Astrocyte (in vitro differentiated cells and primary cell): ENCODE results near the gene ST8SIA5. TPM values are rescaled to one million over a fixed set of nuclear protein-coding genes. Genes with fewer than 3 reads are reported as not detected.

Source experiments
- DNase-seq: peaks from one replicate; pipeline ENCODE4 v3.0.0-alpha.2; 2010; ENCODE audit warnings: low read depth
- FAIRE-seq: peaks from 2 replicates; lab custom pipeline; 2011; peaks lifted over from hg19 to GRCh38; lab: Jason Lieb, UNC
- H2AFZ ChIP-seq: 2 replicates; pipeline ENCODE4 v1.6.0; 2012; ENCODE audit warnings: low read depth, low read length, inconsistent platforms
- H3K27ac ChIP-seq: 2 replicates; pipeline ENCODE4 v1.5.1; 2011; ENCODE audit warnings: low read depth, low read length, inconsistent platforms
- H3K27me3 ChIP-seq: 2 replicates; pipeline ENCODE4 v1.6.0; 2011; ENCODE audit warnings: low read length, inconsistent platforms; ENCODE audit not compliant: insufficient read depth
- H3K36me3 ChIP-seq: 2 replicates; pipeline ENCODE4 v1.5.1; 2011; ENCODE audit warnings: low read length, inconsistent platforms; ENCODE audit not compliant: insufficient read depth
- H3K4me1 ChIP-seq: 2 replicates; pipeline ENCODE4 v1.5.1; 2011; ENCODE audit warnings: low read length, inconsistent platforms; ENCODE audit not compliant: insufficient read depth
- H3K4me2 ChIP-seq: 2 replicates; pipeline ENCODE4 v1.6.0; 2012; ENCODE audit warnings: low read length, inconsistent platforms
- H3K4me3 ChIP-seq: 2 replicates; pipeline ENCODE4 v1.5.1; 2011; ENCODE audit warnings: low read depth, mild to moderate bottlenecking, low read length, inconsistent platforms; ENCODE audit not compliant: insufficient read depth
- H3K79me2 ChIP-seq: 2 replicates; pipeline ENCODE4 v1.6.0; 2012; ENCODE audit warnings: mild to moderate bottlenecking, low read length, inconsistent platforms; ENCODE audit not compliant: insufficient read depth
- H3K9ac ChIP-seq: 2 replicates; pipeline ENCODE4 v1.6.0; 2012; ENCODE audit warnings: mild to moderate bottlenecking, low read length, inconsistent platforms
- H3K9me3 ChIP-seq: 2 replicates; pipeline ENCODE4 v1.5.1; 2012; ENCODE audit warnings: low read depth, mild to moderate bottlenecking, low read length, inconsistent platforms; ENCODE audit not compliant: insufficient read depth
- H4K20me1 ChIP-seq: 2 replicates; pipeline ENCODE4 v1.6.0; 2012; ENCODE audit warnings: low read length, inconsistent platforms; ENCODE audit not compliant: insufficient read depth
- H3K27ac Mint-ChIP-seq: one replicate; pipeline ENCODE4 v1.8.0; 2021; ENCODE audit warnings: mild to moderate bottlenecking, mixed read lengths; ENCODE audit not compliant: unreplicated experiment
- H3K27me3 Mint-ChIP-seq: one replicate; pipeline ENCODE4 v1.8.0; 2021; ENCODE audit warnings: low read depth, mixed read lengths; ENCODE audit not compliant: unreplicated experiment
- H3K36me3 Mint-ChIP-seq: one replicate; pipeline ENCODE4 v1.8.0; 2021; ENCODE audit warnings: low read depth, mixed read lengths; ENCODE audit not compliant: unreplicated experiment
- H3K4me1 Mint-ChIP-seq: one replicate; pipeline ENCODE4 v1.8.0; 2021; ENCODE audit warnings: low read depth, mixed read lengths; ENCODE audit not compliant: unreplicated experiment
- H3K4me3 Mint-ChIP-seq: one replicate; pipeline ENCODE4 v1.8.0; 2021; ENCODE audit warnings: mild to moderate bottlenecking, moderate library complexity, mixed read lengths; ENCODE audit not compliant: unreplicated experiment
- H3K9me3 Mint-ChIP-seq: one replicate; pipeline ENCODE4 v1.8.0; 2021; ENCODE audit warnings: mild to moderate bottlenecking, mixed read lengths; ENCODE audit not compliant: unreplicated experiment
- CTCF ChIP-seq: IDR thresholded peaks from 2 replicates; pipeline ENCODE4 v1.5.1; 2011; ENCODE audit warnings: low read depth, mild to moderate bottlenecking, inconsistent platforms, low read length, moderate library complexity; ENCODE audit not compliant: insufficient read depth
- EZH2 ChIP-seq: IDR thresholded peaks from 2 replicates; pipeline ENCODE4 v1.6.1; 2012; ENCODE audit warnings: mild to moderate bottlenecking, low read length, inconsistent platforms; ENCODE audit not compliant: insufficient read depth
- total RNA-seq: library from RNA; stranded (reverse); gene quantifications from 2 replicates; pipeline ENCODE4 v1.2.1, GENCODE V29; 2021

The ST8SIA5 gene
- total RNA-seq, 1 donor from 2014 or later = 0.36 TPM

GRCh38 chr18:46628206-46628605 lies 128.6 kb downstream of the ST8SIA5 start:
- H3K27ac ChIP-seq = no peak overlapping the region
- peaks cover 5% of the 10 kb centered on the region for H3K9me3 Mint-ChIP-seq
- H3K79me2 ChIP-seq = no peaks in the 10 kb centered on the region
- no peak overlapping the region for H3K4me3 Mint-ChIP-seq
- no peak overlapping the region for H2AFZ ChIP-seq
- DNase-seq (no peak), FAIRE-seq (no peak)
- peaks cover 24% of the 10 kb centered on the region for H3K27me3 Mint-ChIP-seq
- H3K4me1 ChIP-seq = no peaks in the 10 kb centered on the region
- H3K27ac Mint-ChIP-seq = no peak overlapping the region
- H3K4me3 ChIP-seq = no peak overlapping the region
- no peaks in the 10 kb centered on the region for H4K20me1 ChIP-seq
- H3K36me3 ChIP-seq = no peaks in the 10 kb centered on the region
- H3K4me2 ChIP-seq = no peak overlapping the region
- TF ChIP-seq CTCF (no peak), EZH2 (no peak)
- peaks cover 14% of the 10 kb centered on the region for H3K4me1 Mint-ChIP-seq
- H3K9ac ChIP-seq = no peak overlapping the region
- peaks cover 2% of the 10 kb centered on the region for H3K27me3 ChIP-seq
- H3K9me3 ChIP-seq = no peaks in the 10 kb centered on the region
- no peaks in the 10 kb centered on the region for H3K36me3 Mint-ChIP-seq

- Mint-ChIP-seq H3K27me3 (peaks cover 24% of the 10 kb centered on the region), H3K4me3 (no peak overlapping the region), H3K9me3 (peaks cover 5% of the 10 kb centered on the region), H3K4me1 (peaks cover 14% of the 10 kb centered on the region), H3K36me3 (no peaks in the 10 kb centered on the region), H3K27ac (no peak overlapping the region)
- DNase-seq (no peak), FAIRE-seq (no peak)
- no peak overlapping the region for H3K4me3 ChIP-seq
- H3K79me2 ChIP-seq = no peaks in the 10 kb centered on the region
- H3K27me3 ChIP-seq = peaks cover 2% of the 10 kb centered on the region
- no peaks in the 10 kb centered on the region for H3K36me3 ChIP-seq
- H3K27ac ChIP-seq = no peak overlapping the region
- H3K9me3 ChIP-seq = no peaks in the 10 kb centered on the region
- TF ChIP-seq EZH2 (no peak), CTCF (no peak)
- no peak overlapping the region for H3K4me2 ChIP-seq
- H3K9ac ChIP-seq = no peak overlapping the region
- H2AFZ ChIP-seq = no peak overlapping the region
- H4K20me1 ChIP-seq = no peaks in the 10 kb centered on the region
- no peaks in the 10 kb centered on the region for H3K4me1 ChIP-seq
Measured at GRCh38 chr18:46627136-46627535, 129.7 kb downstream of the ST8SIA5 start.

GRCh38 chr18:46625069-46625468 lies 131.8 kb downstream of the ST8SIA5 start:
- no peak overlapping the region for H3K4me3 Mint-ChIP-seq
- H2AFZ ChIP-seq = no peak overlapping the region
- no peaks in the 10 kb centered on the region for H3K36me3 Mint-ChIP-seq
- no peak overlapping the region for H3K4me3 ChIP-seq
- no peaks in the 10 kb centered on the region for H3K9me3 Mint-ChIP-seq
- H3K4me1 ChIP-seq = no peaks in the 10 kb centered on the region
- H3K79me2 ChIP-seq = no peaks in the 10 kb centered on the region
- peaks cover 10% of the 10 kb centered on the region for H3K4me1 Mint-ChIP-seq
- no peak overlapping the region for H3K27ac ChIP-seq
- H3K27me3 Mint-ChIP-seq = peaks cover 32% of the 10 kb centered on the region
- H4K20me1 ChIP-seq = no peaks in the 10 kb centered on the region
- H3K36me3 ChIP-seq = no peaks in the 10 kb centered on the region
- no peak overlapping the region for H3K9ac ChIP-seq
- no peak overlapping the region for H3K27ac Mint-ChIP-seq
- no peak overlapping the region for H3K4me2 ChIP-seq
- H3K27me3 ChIP-seq = peaks cover 6% of the 10 kb centered on the region
- no peak for FAIRE-seq
- TF ChIP-seq CTCF (no peak), EZH2 (no peak)
- no peak for DNase-seq
- no peaks in the 10 kb centered on the region for H3K9me3 ChIP-seq
